Skin of body (tissue), 2 donors: ENCODE results near the gene VSTM2B. TPM values are rescaled to one million over a fixed set of nuclear protein-coding genes. Genes with fewer than 3 reads are reported as not detected.

Experiments
- DNase-seq: peaks from one replicate; lab custom pipeline; 2025; lab: John Stamatoyannopoulos, UW
- total RNA-seq: library from RNA; depleted of rRNA; stranded (reverse); fragments of >200 nt; gene quantifications from one replicate; pipeline ENCODE4 v1.2.3, GENCODE V29; 2014

VSTM2B gene
- total RNA-seq, 1 donor from 2014 or later, result not detected

GRCh38 chr19:29563486-29564101, 37.8 kb downstream of the VSTM2B start:
- DNase-seq, result no peak

GRCh38 chr19:29564574-29565005, 38.8 kb downstream of the VSTM2B start:
- DNase-seq, result no peak

- no peak for DNase-seq
Observed at GRCh38 chr19:29565171-29565570, 39.4 kb downstream of the VSTM2B start.

GRCh38 chr19:29566496-29567054, 40.8 kb downstream of the VSTM2B start:
- no peak for DNase-seq

GRCh38 chr19:29567366-29567915, 41.6 kb downstream of the VSTM2B start:
- DNase-seq, result no peak

- DNase-seq, result no peak
Observed at GRCh38 chr19:29568036-29569025, 42.5 kb downstream of the VSTM2B start.

- DNase-seq, result no peak
Observed at GRCh38 chr19:29569038-29569911, 43.5 kb downstream of the VSTM2B start.

GRCh38 chr19:29571181-29571580, 45.4 kb downstream of the VSTM2B start:
- no peak for DNase-seq

- DNase-seq, result no peak
Observed at GRCh38 chr19:29573486-29573885, 47.7 kb downstream of the VSTM2B start.

GRCh38 chr19:29574510-29574909, 48.7 kb downstream of the VSTM2B start:
- DNase-seq, result no peak

GRCh38 chr19:29576046-29576606, 50.3 kb downstream of the VSTM2B start:
- no peak for DNase-seq

GRCh38 chr19:29576761-29577648, 51.2 kb downstream of the VSTM2B start:
- no peak for DNase-seq

- DNase-seq, result no peak
Observed at GRCh38 chr19:29577649-29577963, 51.8 kb downstream of the VSTM2B start.

GRCh38 chr19:29578349-29578748, 52.6 kb downstream of the VSTM2B start:
- no peak for DNase-seq

- DNase-seq, result no peak
Observed at GRCh38 chr19:29579308-29579910, 53.6 kb downstream of the VSTM2B start.

GRCh38 chr19:29581398-29581797, 55.6 kb downstream of the VSTM2B start:
- DNase-seq, result no peak

- no peak for DNase-seq
Observed at GRCh38 chr19:29583196-29583999, 57.6 kb downstream of the VSTM2B start.

GRCh38 chr19:29586401-29586800, 60.6 kb downstream of the VSTM2B start:
- no peak for DNase-seq
